ENCODE data around the gene POU2AF2.
A peak's percentile ranks its signal among the peaks of the same experiment; 100 is the strongest.
"Not testable (repeated sequence)": the region's sequence is repeated elsewhere in the genome, so short reads cannot be mapped to it uniquely, and the experiment has no call there.

The POU2AF2 gene

GRCh38 chr11:111258046-111258445 is 12.5 kb downstream of the POU2AF2 start:
- DNase-seq (ENCODE audit: low read depth in 2 of 2), result no peak

- no peak for DNase-seq (ENCODE audit: low read depth in 2 of 2)
These were observed 14.4 kb downstream of the POU2AF2 start for GRCh38 chr11:111259896-111260295.

- no peak for DNase-seq (ENCODE audit: low read depth in 2 of 2)
These were observed 15.3 kb downstream of the POU2AF2 start for GRCh38 chr11:111260811-111261210.

DNA sequence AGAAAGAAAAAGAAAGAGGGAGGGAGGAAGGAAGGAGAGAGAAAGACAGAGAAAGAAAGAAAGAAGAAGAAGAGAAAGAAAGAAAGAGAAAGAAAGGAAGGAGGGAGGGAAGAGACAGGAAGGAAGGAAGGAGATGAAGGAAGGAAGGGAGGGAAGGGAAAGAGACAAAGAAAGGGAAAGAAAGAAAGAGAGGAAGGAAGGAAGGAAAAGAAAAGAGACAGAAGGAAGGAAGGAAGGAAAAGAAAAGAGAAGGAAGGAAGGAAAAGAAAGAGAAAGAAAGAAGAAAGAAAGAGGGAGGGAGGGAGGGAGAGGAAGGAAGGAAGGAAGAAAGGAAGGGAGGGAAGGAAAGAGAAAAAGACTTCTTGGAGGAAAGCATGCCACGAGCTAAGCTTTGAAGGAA is 19.1 kb downstream of the POU2AF2 start:
- no peak for DNase-seq (ENCODE audit: low read depth in 2 of 2)

DNA sequence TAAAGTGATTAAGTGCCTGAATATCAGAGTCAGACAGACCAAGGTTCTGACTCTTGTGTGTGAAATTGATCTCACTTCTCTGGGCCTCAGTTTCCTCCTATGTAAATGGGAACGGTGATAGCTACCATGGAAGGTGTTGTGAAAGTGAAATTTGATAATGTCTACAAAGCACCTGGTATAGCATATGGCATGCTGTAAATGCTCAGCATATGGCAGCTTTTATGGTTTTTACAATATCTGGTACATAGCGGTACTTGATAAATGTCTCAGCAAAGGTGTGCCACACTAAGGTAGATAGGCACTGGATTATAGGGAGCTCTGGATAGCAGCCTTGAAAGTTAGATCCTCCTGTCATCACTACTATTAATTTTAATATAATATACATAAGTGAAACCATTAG is 19.9 kb downstream of the POU2AF2 start:
- no peak for DNase-seq (ENCODE audit: low read depth in 2 of 2)

DNA sequence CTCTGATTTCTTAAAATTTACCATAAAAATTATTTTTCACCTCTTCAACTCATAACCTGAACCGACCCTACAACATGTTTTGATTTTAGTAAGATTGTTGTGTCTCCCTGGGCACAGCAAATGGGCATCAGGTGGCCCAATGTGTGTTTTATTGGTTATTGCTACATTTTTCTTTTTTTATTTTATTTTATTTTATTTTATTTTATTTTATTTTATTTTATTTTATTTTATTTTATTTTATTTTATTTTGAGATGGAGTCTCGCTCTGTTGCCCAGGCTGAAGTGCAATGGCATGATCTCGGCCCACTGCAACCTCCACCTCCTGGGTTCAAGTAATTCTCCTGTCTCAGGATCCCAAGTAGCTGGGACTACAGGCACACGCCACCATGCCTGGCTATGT is 22.8 kb downstream of the POU2AF2 start:
- DNase-seq (ENCODE audit: low read depth in 2 of 2), result not testable (repeated sequence)

DNA sequence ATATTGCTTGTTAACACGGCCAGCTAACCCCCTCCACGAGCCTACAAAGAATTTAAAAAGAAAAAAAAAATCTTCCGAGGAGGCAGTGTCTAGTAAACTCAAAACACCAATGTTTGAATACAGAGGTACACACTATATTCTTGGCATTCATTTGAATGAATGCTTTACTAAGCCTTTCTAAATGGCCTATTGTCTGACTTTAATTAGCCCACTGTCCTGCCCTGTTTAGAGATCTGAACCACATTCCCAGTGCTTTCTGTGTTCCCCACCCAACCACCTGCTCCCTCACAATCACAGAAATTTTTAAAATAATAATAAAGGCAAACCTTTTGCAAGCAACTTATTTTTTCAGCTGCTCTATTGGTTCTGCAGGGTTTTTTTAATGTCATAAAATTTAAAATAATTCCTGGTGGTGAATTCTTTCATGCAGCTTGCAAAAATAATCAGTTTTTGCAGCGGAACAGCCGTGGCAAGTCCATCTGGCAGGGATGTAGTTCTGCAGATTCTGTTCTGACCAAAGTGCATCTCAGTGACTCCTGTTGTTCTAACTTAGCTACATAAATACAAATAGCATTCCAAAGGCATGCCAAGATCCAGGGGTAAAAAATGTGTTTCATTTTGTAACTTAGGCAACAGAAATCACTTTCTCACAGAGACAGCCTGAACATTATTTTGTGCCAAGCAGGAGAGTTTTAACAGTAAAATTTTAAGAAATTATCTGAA is 23.8 kb downstream of the POU2AF2 start:
- DNase-seq (ENCODE audit: low read depth in 2 of 2), result no peak

DNA sequence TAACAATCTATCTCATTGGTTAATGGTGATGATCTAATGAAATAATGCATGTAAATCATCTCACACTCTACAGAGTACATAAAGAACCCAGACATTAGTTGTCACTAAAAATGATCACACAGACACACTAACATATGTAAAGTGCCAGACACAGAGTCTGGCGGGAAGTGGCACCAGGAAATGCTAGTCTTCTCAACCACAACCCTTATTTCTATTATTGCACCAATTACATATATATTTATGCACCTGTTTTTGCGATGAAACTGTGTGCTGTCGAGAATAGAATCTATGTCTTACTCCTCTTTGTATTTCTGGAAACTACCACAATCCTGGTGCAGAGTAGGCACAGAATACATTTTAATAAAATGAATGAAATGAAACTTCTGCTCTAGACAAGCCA is 26.9 kb downstream of the POU2AF2 start:
- DNase-seq (ENCODE audit: low read depth in 2 of 2), result no peak

- DNase-seq (ENCODE audit: low read depth in 2 of 2), result no peak
These were observed 37.1 kb downstream of the POU2AF2 start for GRCh38 chr11:111282562-111283075.

DNA sequence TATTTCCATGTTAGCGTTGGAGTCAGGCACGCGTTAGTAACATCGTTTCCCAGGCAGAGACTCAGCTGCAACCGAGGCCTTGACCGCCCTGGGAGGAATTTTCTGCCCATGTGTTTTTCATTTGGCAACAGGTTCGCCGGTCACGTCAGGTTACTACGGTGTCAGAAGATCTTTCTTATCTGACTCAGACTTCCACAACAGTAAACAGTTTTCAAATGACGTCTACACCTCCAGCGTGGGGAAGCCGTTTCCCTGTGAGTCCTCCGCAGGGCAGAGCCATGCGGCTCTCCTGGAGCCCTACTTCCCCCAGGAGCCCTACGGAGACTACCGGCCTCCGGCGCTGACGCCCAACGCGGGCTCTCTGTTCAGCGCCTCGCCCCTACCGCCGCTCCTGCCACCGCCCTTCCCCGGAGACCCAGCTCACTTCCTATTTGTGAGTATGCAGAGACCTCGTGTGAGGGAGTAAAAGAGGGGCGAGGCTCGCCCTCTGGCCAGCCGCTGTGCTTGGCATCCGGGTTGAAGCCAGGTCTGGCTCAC is 38.5 kb downstream of the POU2AF2 start:
- no peak for DNase-seq (ENCODE audit: low read depth in 2 of 2)

DNA sequence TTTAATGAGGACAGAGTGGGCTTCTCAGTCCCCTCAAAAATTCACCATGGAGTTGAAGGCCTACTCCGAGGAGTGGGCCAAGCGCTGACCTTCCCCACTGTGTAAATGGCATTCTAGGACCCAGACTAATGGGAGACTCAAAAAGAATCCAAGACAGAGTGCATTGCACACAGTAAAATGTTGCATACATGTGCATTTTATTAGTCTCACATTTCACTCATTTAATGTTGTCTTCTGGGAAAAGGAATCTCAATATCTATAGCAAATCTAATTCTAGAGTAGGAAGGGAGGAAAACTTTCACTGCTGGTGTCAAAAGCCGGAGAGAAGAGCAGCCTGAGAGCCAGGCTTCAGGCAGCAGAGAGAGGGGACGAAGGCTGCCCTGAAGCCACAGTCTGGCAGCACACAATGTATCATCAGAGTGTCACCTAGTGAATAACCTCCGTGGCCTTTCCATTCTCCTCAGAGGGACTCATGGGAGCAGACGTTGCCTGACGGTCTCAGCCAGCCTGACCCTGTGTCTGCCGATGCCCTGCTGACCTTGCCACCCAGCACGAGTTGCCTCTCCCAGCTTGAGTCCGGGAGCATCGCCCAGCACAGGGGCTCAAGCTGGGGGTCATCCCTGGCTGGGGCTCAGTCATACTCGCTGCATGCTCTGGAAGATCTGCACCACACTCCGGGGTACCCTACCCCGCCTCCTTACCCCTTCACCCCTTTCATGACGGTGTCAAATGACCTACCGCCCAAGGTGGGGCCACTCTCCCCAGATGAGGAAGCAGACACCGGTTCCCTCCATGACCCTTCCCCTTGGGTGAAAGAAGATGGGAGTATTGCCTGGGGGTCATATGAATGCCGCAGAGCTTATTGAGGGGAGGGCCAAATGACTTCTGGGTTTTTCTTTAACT is 39.9 kb downstream of the POU2AF2 start:
- DNase-seq (ENCODE audit: low read depth in 2 of 2), result no peak

- DNase-seq (ENCODE audit: low read depth in 2 of 2), result no peak
These were observed 46.2 kb downstream of the POU2AF2 start for GRCh38 chr11:111291764-111292163.

DNA sequence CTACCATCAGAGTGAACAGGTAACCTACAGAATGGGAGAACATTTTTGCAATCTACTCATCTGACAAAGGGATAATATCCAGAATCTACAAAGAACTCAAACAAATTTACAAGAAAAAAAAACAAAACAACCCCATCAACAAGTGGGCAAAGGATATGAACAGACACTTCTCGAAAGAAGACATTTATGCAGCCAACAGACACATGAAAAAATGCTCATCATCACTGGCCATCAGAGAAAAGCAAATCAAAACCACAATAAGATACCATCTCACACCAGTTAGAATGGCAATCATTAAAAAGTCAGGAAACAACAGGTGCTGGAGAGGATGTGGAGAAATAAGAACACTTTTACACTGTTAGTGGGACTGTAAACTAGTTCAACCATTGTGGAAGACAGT is 46.9 kb downstream of the POU2AF2 start:
- not testable (repeated sequence) for DNase-seq (ENCODE audit: low read depth in 2 of 2)

GRCh38 chr11:111296196-111296595 is 50.7 kb downstream of the POU2AF2 start:
- DNase-seq (ENCODE audit: low read depth in 2 of 2), result no peak

- no peak for DNase-seq (ENCODE audit: low read depth in 2 of 2)
These were observed 52.2 kb downstream of the POU2AF2 start for GRCh38 chr11:111297696-111298095.

DNA sequence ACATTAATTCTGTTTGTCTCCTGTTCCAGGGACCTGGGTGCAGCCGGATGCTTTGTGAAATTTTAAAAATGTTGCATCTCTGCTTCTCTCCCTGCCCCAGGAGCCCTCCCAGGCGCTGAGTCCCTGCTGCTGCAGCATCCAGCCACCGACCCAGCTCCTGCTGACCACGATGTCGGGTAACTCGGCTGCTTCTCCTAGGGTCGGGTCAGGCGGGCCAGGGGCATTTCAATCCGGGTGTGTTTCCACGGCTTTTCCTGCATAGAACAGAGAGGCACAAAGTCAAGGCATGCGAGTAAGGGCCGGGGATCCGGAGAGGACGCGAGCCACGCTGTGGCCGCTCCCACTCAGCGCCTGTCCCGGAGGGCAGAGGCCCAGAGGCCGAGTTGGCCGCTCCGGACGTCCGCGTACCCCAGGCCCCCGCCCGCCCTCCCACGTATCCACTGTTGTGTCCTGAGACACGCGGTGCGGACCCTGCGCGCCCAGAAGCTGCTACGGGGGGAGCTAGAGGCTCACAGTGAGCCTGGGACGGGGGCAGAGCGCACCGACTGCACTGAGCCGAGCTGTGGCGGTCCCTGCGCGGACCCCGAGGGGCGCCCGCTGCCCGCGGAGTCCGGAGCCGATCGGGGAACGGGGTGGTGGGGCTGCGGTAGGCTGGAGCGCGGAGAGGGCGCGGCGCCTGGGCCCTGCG is 53.0 kb downstream of the POU2AF2 start, which contains the start of gene POU2AF3:
TSS of gene POU2AF3 (plus strand) at position 134 of the 688 bp plus-strand sequence. CDS start at position 170, 36 bp downstream.
- DNase-seq (ENCODE audit: low read depth in 2 of 2), result no peak

- DNase-seq (ENCODE audit: low read depth in 2 of 2), result peak in 1 of 2 donors; percentile 13
These were observed 53.8 kb downstream of the POU2AF2 start for GRCh38 chr11:111299101-111300026.

GRCh38 chr11:111300569-111300968 is 55.0 kb downstream of the POU2AF2 start:
- no peak for DNase-seq (ENCODE audit: low read depth in 2 of 2)

DNA sequence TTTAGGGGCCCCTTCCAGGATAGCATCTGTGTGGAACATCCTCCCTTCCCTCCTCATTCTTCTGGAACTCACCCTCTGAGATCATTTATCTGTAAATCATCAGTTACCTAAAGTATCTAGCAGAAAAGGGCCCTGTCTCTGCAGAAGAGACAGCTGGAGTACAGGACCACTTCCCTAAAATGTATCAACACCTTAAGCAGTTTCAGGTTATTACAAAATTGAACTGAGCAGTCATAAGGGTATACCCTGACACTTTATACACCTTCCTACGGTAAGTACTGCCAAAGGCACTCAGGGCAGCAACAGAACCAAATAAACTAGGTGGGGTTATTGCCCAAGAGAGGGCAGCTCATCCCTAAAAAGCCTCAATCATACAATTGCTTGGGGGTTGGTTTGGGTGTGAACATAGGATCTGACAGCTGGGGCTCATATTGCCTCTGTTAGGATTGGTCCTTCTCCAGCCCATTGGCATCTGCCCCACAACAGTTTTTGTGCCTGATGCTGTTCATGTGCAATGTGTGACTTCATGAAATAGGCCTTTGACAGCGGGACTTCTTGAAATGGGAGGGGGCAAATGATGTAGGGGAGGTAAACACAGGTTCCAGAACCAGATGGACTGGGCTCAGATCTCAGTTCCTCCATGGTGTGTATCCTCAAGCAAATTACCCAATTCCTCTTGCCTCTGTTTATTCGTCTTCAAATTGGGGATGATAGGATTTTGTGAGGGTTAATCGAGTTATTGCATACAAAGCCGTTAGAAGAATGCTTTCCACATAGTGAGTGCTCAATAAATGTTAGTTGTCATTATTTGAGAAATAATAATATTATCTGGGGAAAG is 55.7 kb downstream of the POU2AF2 start:
- no peak for DNase-seq (ENCODE audit: low read depth in 2 of 2)

GRCh38 chr11:111301842-111302118 is 56.3 kb downstream of the POU2AF2 start:
- no peak for DNase-seq (ENCODE audit: low read depth in 2 of 2)

Measured in stimulated activated CD4-positive, alpha-beta T cell treated with anti-CD3 and anti-CD28 coated beads, Interleukin-1b, Interleukin-23, amount 100 ng/mL, for 4 hours (primary cell).